Measurements from ENCODE around the gene ODR4.
"Not testable (repeated sequence)": the region's sequence is repeated elsewhere in the genome, so short reads cannot be mapped to it uniquely, and the experiment has no call there.

ODR4 gene

DNA sequence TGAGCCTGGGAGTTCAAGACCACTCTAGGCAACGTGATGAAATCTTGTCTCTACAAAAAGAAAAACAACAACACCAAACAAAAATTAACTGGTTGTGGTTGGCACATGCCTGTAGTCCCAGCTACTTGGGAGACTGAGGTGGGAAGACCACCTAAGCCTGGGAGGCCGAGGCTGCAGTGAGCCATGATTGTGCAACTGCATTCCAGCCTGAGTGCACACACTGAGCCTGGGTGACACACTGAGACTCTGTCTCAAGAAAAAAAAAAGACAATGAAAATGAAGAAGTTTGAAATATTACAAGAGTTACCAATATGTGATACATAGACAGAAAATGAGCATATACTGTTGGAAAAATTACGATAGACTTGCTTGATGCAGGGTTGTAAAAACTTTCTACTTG is 53.4 kb downstream of the ODR4 start:
- no peaks in the 10 kb centered on the region for H3K4me1 ChIP-seq (ENCODE audit: control insufficient read depth, insufficient read depth, low read length)
- no peak overlapping the region for H3K9ac ChIP-seq (ENCODE audit: low read length)
- no peaks in the 10 kb centered on the region for H3K36me3 ChIP-seq (ENCODE audit: control insufficient read depth, insufficient read depth, low read length)
- no peaks in the 10 kb centered on the region for H3K9me3 ChIP-seq (ENCODE audit: control insufficient read depth, low read length)
- H3K4me3 ChIP-seq (ENCODE audit: low read length): no peak overlapping the region
- H3K27me3 ChIP-seq (ENCODE audit: control insufficient read depth, insufficient read depth, low read length): no peaks in the 10 kb centered on the region

DNA sequence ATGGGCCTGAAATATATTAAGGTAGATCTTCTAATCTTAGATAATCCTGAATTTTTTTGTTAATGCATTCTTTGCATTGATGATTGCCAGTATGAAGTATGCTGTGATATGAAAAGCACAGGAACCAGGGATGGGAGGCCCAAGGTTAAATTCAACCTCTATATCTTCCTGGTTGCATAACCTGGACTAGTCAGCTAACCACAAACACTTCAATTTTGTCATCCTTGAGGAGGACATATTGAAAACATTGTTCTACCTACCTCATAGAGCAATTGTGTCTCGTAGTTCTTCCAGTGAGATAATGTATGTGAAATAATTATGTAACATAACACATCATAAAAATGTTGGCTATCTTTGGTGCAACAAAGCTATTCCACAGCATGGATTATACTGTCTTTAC is 59.7 kb downstream of the ODR4 start:
- Histone ChIP-seq H3K4me3 (ENCODE audit: low read length) (no peak overlapping the region), H3K27me3 (ENCODE audit: control insufficient read depth, insufficient read depth, low read length) (no peaks in the 10 kb centered on the region), H3K9me3 (ENCODE audit: control insufficient read depth, low read length) (no peaks in the 10 kb centered on the region), H3K36me3 (ENCODE audit: control insufficient read depth, insufficient read depth, low read length) (no peaks in the 10 kb centered on the region), H3K9ac (ENCODE audit: low read length) (no peak overlapping the region), H3K4me1 (ENCODE audit: control insufficient read depth, insufficient read depth, low read length) (no peaks in the 10 kb centered on the region)

DNA sequence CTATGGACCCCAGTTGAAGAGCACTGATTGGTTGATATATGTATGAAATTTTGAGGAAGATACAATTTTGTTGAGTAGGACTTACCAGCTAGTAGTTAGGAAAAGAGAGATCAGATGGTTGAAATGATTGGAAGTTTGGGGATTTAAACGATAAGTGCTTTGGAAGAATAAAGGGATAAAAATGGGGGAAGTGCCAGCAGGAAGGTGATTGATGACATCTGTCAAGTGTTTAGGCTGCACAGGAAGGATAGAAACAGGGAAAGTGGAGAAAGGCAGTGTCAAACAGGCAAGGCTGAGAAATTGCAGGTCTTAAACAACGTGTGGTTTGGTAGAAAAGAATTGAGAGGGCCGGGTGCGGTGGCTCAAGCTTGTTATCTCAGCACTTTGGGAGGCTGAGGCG is 62.9 kb downstream of the ODR4 start:
- Histone ChIP-seq H3K36me3 (ENCODE audit: control insufficient read depth, insufficient read depth, low read length) (no peaks in the 10 kb centered on the region), H3K4me3 (ENCODE audit: low read length) (no peak overlapping the region), H3K27me3 (ENCODE audit: control insufficient read depth, insufficient read depth, low read length) (no peaks in the 10 kb centered on the region), H3K9ac (ENCODE audit: low read length) (no peak overlapping the region), H3K4me1 (ENCODE audit: control insufficient read depth, insufficient read depth, low read length) (no peaks in the 10 kb centered on the region), H3K9me3 (ENCODE audit: control insufficient read depth, low read length) (no peaks in the 10 kb centered on the region)

DNA sequence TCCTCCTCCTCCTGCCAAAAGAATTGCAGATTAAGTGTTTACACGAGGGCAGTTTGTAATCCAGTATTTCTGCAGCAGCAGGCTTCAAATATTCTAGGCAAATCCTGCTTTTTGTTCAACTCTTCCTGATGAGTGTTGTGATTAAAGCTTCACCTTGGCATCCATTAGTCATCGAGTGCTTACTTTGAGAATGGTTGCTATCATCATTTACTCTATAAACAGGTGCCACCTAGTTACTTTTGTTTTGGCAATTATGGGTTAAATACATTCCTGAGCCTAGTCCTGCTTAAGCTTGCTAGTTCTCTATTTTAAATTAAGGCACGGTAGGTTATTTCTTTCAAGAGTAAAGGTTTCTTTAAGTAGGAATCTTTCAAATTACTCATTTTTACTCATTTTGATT is 64.9 kb downstream of the ODR4 start:
- Histone ChIP-seq H3K27me3 (ENCODE audit: control insufficient read depth, insufficient read depth, low read length) (no peaks in the 10 kb centered on the region), H3K4me3 (ENCODE audit: low read length) (no peak overlapping the region), H3K4me1 (ENCODE audit: control insufficient read depth, insufficient read depth, low read length) (no peaks in the 10 kb centered on the region), H3K9me3 (ENCODE audit: control insufficient read depth, low read length) (no peaks in the 10 kb centered on the region), H3K36me3 (ENCODE audit: control insufficient read depth, insufficient read depth, low read length) (no peaks in the 10 kb centered on the region), H3K9ac (ENCODE audit: low read length) (no peak overlapping the region)

DNA sequence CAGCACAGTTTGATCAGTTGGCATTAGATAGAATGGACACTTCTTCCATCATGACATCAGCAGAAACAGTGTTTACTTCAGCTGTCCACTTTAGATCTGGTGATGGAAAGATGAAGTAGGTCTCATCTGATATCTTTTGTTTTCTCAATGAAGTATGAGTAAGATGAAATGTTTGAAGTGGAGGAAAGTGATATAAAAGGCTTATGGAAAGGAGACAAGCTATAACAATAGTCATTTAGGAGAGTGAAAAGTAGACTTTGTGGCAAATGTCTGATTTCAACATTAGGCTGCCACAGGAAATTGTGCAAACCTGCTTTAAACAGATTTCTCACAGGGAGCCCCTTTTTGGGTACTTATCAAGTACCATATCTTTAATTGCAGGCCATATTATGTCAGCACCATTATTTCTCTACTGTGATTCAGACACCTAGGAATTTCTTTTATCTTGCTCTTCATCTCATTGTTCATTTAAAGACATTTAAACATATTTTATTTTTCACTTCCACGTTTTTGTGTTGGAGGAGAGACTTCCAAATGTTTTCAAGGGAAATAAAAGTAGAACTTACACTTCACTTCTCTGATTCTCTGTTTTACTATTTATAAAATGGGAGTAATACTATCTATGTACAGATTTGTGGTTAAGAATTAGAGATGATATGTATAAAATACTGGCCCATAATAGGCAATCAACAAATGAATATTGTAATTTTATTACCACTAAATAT is 67.2 kb downstream of the ODR4 start:
- Histone ChIP-seq H3K27me3 (ENCODE audit: control insufficient read depth, insufficient read depth, low read length) (no peaks in the 10 kb centered on the region), H3K4me3 (ENCODE audit: low read length) (no peak overlapping the region), H3K4me1 (ENCODE audit: control insufficient read depth, insufficient read depth, low read length) (no peaks in the 10 kb centered on the region), H3K9me3 (ENCODE audit: control insufficient read depth, low read length) (no peaks in the 10 kb centered on the region), H3K9ac (ENCODE audit: low read length) (no peak overlapping the region), H3K36me3 (ENCODE audit: control insufficient read depth, insufficient read depth, low read length) (no peaks in the 10 kb centered on the region)

DNA sequence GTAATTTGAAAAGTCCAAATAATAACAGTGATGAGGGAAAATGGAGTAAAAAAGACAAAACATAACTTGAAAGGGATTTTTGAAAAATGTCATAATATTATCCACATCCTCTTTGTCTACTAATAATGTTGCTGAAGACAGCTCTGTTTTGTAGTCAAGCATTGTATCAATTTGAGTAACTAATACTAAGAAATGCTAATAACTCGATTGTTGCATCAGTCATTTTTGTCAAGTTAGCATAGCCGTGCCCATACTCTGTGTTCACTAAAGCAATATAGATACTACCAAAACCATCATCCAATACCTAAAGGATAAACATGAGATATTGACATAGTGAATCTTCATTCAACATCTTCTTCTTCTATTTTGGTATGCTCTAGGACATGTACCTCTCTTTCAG is 68.0 kb downstream of the ODR4 start:
- no peaks in the 10 kb centered on the region for H3K4me1 ChIP-seq (ENCODE audit: control insufficient read depth, insufficient read depth, low read length)
- H3K36me3 ChIP-seq (ENCODE audit: control insufficient read depth, insufficient read depth, low read length): no peaks in the 10 kb centered on the region
- H3K4me3 ChIP-seq (ENCODE audit: low read length): no peak overlapping the region
- no peak overlapping the region for H3K9ac ChIP-seq (ENCODE audit: low read length)
- no peaks in the 10 kb centered on the region for H3K27me3 ChIP-seq (ENCODE audit: control insufficient read depth, insufficient read depth, low read length)
- no peaks in the 10 kb centered on the region for H3K9me3 ChIP-seq (ENCODE audit: control insufficient read depth, low read length)

DNA sequence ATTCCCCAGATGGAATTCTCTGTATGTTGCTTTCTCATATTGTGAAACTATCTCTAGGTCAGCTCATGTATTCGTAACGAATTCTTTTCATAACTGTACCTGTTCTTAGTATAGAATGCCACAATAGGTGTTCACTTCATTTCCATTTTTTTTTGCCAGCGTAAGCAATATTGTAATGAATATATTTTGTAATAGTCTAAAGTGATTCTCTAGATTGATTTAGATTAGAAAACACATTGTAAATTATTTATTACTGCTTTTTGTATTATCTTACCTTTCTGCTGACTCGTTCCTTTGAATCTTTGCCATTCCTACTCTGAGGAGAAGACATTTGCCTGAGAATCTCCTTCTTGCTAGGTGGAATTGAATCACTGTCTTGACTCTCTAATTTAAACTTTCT is 70.5 kb downstream of the ODR4 start:
- Histone ChIP-seq H3K4me3 (ENCODE audit: low read length) (no peak overlapping the region), H3K27me3 (ENCODE audit: control insufficient read depth, insufficient read depth, low read length) (no peaks in the 10 kb centered on the region), H3K36me3 (ENCODE audit: control insufficient read depth, insufficient read depth, low read length) (no peaks in the 10 kb centered on the region), H3K9me3 (ENCODE audit: control insufficient read depth, low read length) (no peaks in the 10 kb centered on the region), H3K9ac (ENCODE audit: low read length) (no peak overlapping the region), H3K4me1 (ENCODE audit: control insufficient read depth, insufficient read depth, low read length) (no peaks in the 10 kb centered on the region)

DNA sequence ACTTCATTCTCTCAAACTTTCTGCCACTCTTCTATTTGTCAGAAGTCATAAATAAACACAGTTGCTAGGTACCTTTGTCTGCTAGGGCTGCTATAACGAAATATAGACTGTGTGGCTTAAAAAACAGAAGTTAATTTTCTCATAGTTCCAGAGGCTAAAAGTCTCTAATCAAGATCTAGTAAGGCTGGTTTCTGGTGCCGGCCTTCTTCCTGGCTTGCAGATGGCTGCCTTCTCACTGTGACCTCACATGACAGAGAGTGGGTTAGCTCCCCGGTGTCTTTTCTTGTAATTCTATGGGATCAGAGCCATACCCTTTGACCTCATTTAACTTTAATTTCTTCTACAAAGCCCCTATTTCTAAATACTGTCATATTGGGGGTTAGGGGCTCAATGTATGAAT is 79.3 kb downstream of the ODR4 start:
- H3K9me3 ChIP-seq (ENCODE audit: control insufficient read depth, low read length): no peaks in the 10 kb centered on the region

DNA sequence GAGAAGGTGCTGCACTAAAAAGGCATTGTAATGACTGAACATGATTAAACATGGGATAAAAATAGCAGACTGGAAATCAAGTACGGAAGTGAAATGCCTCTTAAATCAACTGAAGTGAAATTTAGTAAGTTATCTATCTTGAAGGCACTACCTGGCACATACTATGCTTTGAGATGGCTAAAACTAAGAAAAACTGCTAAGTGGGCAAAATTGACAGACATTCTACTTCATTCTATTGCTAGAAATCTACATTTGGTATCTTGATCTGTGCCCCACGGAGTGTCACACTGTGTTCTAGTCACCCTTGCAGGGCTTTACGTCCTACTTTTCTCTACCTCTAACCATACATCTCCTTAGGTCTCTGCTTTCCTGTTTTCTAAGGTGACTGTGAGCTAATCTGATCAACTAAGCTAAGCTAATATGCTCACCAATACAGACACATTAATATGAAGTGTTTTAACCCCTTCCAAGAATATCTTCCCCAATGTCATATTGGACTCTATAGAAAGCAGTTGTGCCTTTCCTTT is 81.2 kb downstream of the ODR4 start:
- H3K27me3 ChIP-seq (ENCODE audit: control insufficient read depth, insufficient read depth, low read length): no peaks in the 10 kb centered on the region
- H3K9me3 ChIP-seq (ENCODE audit: control insufficient read depth, low read length): no peaks in the 10 kb centered on the region
- H3K9ac ChIP-seq (ENCODE audit: low read length): no peak overlapping the region
- no peaks in the 10 kb centered on the region for H3K4me1 ChIP-seq (ENCODE audit: control insufficient read depth, insufficient read depth, low read length)
- H3K4me3 ChIP-seq (ENCODE audit: low read length): no peak overlapping the region
- H3K36me3 ChIP-seq (ENCODE audit: control insufficient read depth, insufficient read depth, low read length): no peaks in the 10 kb centered on the region

More for the DNA sequence above, 79.3 kb downstream of the ODR4 start:
- Histone ChIP-seq H3K9ac (ENCODE audit: low read length) (no peak overlapping the region), H3K4me1 (ENCODE audit: control insufficient read depth, insufficient read depth, low read length) (no peaks in the 10 kb centered on the region), H3K36me3 (ENCODE audit: control insufficient read depth, insufficient read depth, low read length) (no peaks in the 10 kb centered on the region), H3K4me3 (ENCODE audit: low read length) (no peak overlapping the region), H3K27me3 (ENCODE audit: control insufficient read depth, insufficient read depth, low read length) (no peaks in the 10 kb centered on the region)

GRCh38 chr1:186459161-186459560 is 83.5 kb downstream of the ODR4 start:
- H3K4me3 ChIP-seq (ENCODE audit: low read length); H3K27me3 ChIP-seq (ENCODE audit: control insufficient read depth, insufficient read depth, low read length): not testable (repeated sequence)

DNA sequence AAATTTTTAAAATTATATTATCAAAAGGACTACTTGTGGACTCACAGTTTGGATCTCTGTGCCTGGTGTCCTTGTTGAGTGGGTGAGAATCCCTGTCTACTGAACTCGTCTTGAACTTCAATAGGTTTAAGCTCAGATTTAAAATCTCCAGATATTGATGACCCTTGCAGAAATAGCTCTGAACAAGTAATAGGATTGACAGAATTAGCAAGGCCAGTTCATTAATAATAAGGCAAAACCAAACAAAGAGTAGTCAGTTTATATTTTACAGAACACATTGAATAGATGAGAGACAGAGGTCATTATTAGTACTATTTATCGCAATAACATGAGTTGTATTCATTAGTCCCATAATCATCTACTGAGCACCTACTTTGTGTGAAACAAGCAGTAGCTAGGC is 85.4 kb downstream of the ODR4 start, which contains the start of gene PDC:
Gene PDC, minus strand, starts transcription at position 101 of the 400 bp plus-strand sequence. CDS start 11,655 bp downstream, outside the sequence.
- Histone ChIP-seq H3K27me3 (ENCODE audit: control insufficient read depth, insufficient read depth, low read length) (no peaks in the 10 kb centered on the region), H3K4me3 (ENCODE audit: low read length) (no peak within 1 kb of the TSS), H3K9ac (ENCODE audit: low read length) (no peak within 1 kb of the TSS), H3K4me1 (ENCODE audit: control insufficient read depth, insufficient read depth, low read length) (no peaks in the 10 kb centered on the region), H3K9me3 (ENCODE audit: control insufficient read depth, low read length) (no peaks in the 10 kb centered on the region), H3K36me3 (ENCODE audit: control insufficient read depth, insufficient read depth, low read length) (no peaks in the 10 kb centered on the region)

More at GRCh38 chr1:186459161-186459560, 83.5 kb downstream of the ODR4 start:
- H3K4me1 ChIP-seq (ENCODE audit: control insufficient read depth, insufficient read depth, low read length); H3K9ac ChIP-seq (ENCODE audit: low read length); H3K36me3 ChIP-seq (ENCODE audit: control insufficient read depth, insufficient read depth, low read length); H3K9me3 ChIP-seq (ENCODE audit: control insufficient read depth, low read length): not testable (repeated sequence)

DNA sequence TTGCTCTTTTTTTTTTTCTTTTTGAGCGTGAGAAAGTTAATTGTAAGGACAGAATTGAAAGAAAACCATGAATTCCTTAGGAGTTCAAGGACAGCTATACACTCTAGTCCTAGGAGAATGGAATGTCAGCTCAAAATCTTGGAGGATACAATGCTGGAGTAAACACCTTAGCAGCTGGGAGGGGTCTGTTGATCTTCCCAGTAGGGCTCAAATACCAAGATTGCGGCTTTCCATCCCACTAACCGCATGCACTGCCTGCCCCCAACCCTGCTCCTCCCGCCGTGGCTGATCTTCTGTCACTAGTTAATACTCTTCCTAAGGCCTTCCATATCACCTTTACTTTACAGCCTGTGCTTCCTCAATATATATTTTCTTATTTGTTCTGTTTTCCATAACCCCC is 87.9 kb downstream of the ODR4 start:
- no peaks in the 10 kb centered on the region for H3K9me3 ChIP-seq (ENCODE audit: control insufficient read depth, low read length)
- H3K27me3 ChIP-seq (ENCODE audit: control insufficient read depth, insufficient read depth, low read length): no peaks in the 10 kb centered on the region
- no peaks in the 10 kb centered on the region for H3K36me3 ChIP-seq (ENCODE audit: control insufficient read depth, insufficient read depth, low read length)
- no peak overlapping the region for H3K9ac ChIP-seq (ENCODE audit: low read length)
- no peaks in the 10 kb centered on the region for H3K4me1 ChIP-seq (ENCODE audit: control insufficient read depth, insufficient read depth, low read length)
- no peak overlapping the region for H3K4me3 ChIP-seq (ENCODE audit: low read length)
